ENCODE measurements around the gene ZNF670. TPM values are rescaled to one million over a fixed set of nuclear protein-coding genes. Genes with fewer than 3 reads are reported as not detected.

ZNF670 gene
- total RNA-seq, 6 donors from 2014 or later, result 0.67 to 4.7 (median 2.3) TPM

DNA sequence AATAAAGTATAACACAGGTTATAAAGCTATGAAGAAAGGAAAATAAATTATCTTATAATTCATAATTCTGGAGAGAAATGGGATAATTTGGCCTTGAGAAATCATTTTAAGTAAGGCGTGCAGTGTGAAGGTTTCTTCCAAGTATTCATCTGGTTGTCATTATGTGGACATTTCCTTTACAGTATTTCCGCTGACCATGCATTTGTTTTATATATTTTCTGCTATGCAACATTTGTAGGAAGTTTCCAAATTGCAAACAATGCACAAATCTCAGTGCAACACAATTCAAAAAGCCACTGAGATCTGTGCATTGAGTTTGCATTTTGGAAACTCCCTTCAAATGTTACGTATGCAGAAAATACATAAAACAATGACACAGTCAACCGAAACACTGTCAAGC lies 17.8 kb downstream of the ZNF670 start:
- 91 to 94% methylated on average over 4 of the region's 4 CpGs for WGBS, 2 donors
- Histone ChIP-seq H3K27ac (no peak overlapping the region), H3K27me3 (no peaks in the 10 kb centered on the region), H3K9me3 (peaks cover 10 to 19% (median 16%) of the 10 kb centered on the region in 4 donors), H3K4me3 (no peak overlapping the region), H3K4me1 (no peaks in the 10 kb centered on the region), H3K36me3 (no peaks in the 10 kb centered on the region)
- no peak for ATAC-seq (ENCODE audit: low FRiP score in 2 of 2)
- no peak for TF ChIP-seq POLR2AphosphoS5 (IDR thresholded peaks at IDR 0.05)
- TF ChIP-seq POLR2A (IDR thresholded peaks at IDR 0.05), result no peak
- TF ChIP-seq, protein P1, sequence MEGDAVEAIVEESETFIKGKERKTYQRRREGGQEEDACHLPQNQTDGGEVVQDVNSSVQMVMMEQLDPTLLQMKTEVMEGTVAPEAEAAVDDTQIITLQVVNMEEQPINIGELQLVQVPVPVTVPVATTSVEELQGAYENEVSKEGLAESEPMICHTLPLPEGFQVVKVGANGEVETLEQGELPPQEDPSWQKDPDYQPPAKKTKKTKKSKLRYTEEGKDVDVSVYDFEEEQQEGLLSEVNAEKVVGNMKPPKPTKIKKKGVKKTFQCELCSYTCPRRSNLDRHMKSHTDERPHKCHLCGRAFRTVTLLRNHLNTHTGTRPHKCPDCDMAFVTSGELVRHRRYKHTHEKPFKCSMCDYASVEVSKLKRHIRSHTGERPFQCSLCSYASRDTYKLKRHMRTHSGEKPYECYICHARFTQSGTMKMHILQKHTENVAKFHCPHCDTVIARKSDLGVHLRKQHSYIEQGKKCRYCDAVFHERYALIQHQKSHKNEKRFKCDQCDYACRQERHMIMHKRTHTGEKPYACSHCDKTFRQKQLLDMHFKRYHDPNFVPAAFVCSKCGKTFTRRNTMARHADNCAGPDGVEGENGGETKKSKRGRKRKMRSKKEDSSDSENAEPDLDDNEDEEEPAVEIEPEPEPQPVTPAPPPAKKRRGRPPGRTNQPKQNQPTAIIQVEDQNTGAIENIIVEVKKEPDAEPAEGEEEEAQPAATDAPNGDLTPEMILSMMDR (IDR thresholded peaks at IDR 0.05), result no peak
- no peak for TF ChIP-seq EP300 (IDR thresholded peaks at IDR 0.05)
- DNase-seq, result no peak

DNA sequence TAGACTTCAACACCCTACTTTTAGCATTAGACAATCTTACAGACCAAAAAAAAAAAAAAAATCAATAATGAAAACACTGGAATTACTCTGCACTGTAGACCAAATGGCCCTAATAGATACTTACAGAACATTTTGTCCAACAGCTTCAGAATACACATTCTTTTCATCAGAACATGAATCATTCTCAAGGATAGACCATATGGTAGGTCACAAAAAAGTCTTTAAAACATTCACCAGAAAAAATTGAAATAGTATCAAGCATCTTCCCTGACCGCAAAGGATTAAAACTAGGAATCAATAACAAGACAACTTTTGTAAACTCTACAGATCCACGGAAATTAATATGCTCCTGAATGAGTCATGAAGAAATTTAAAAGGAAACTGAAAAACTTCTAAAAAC lies 22.5 kb downstream of the ZNF670 start:
- DNase-seq (no peak), ATAC-seq (ENCODE audit: low FRiP score in 2 of 2) (no peak)
- H3K36me3 ChIP-seq, result no peaks in the 10 kb centered on the region
- peaks cover 19 to 52% (median 37%) of the 10 kb centered on the region in 4 donors for H3K9me3 ChIP-seq
- H3K27ac ChIP-seq, result no peak overlapping the region
- no peak overlapping the region for H3K4me3 ChIP-seq
- no peaks in the 10 kb centered on the region for H3K27me3 ChIP-seq
- H3K4me1 ChIP-seq, result no peaks in the 10 kb centered on the region
- 98% methylated on average over 2 of the region's 2 CpGs for WGBS, 2 donors
- TF ChIP-seq POLR2A (IDR thresholded peaks at IDR 0.05) (no peak), POLR2AphosphoS5 (IDR thresholded peaks at IDR 0.05) (no peak), EP300 (IDR thresholded peaks at IDR 0.05) (no peak)
- TF ChIP-seq, protein P1 (IDR thresholded peaks at IDR 0.05), result no peak

DNA sequence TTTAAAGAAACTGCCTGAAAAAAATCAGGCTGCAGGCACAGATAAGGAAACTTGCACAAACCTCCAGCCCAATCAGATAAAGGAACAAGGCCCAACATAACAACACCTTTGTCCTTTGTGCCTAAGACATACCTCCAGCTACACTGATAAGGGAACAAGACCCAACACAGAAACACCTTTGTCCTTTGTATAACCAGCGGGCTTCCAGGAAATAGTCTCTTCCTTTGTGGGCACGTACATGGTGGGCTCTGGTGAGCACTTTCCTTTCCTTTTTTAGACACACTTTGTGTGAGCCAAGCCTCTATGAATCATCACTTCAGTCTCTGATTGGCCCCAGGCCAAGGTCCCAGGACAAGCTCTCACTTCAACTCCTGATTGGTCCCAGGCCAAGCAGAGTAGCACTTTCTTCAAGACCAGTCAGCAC lies 23.6 kb downstream of the ZNF670 start:
- H3K27me3 ChIP-seq, result no peaks in the 10 kb centered on the region
- no peaks in the 10 kb centered on the region for H3K36me3 ChIP-seq
- DNase-seq (no peak), ATAC-seq (ENCODE audit: low FRiP score in 2 of 2) (no peak)
- TF ChIP-seq POLR2A (IDR thresholded peaks at IDR 0.05) (no peak), EP300 (IDR thresholded peaks at IDR 0.05) (no peak), POLR2AphosphoS5 (IDR thresholded peaks at IDR 0.05) (no peak)
- TF ChIP-seq, protein P1 (IDR thresholded peaks at IDR 0.05), result no peak
- H3K27ac ChIP-seq, result no peak overlapping the region
- WGBS, 2 donors, result 39 to 44% methylated on average over 2 of the region's 2 CpGs
- H3K4me3 ChIP-seq, result no peak overlapping the region
- H3K9me3 ChIP-seq, result peaks cover 27 to 56% (median 43%) of the 10 kb centered on the region in 4 donors
- no peaks in the 10 kb centered on the region for H3K4me1 ChIP-seq

DNA sequence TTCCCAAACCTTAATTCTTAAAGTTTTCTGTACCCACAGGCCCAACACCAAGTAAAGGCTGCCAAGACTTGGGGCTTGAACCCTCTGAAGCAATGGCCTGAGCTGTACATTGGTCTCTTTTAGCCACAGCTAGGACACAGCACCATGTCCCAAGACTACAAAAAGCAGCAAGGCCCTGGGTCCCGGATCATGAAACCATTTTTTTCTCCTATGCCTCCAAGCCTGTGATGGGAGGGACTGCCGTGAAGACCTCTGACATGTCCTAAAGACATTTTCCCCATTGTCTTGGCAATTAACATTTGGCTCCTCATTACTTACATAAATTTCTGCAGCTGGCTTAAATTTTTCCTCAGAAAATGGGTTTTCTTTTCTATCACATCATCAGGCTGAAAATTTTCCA lies 30.9 kb downstream of the ZNF670 start:
- no peak overlapping the region for H3K27ac ChIP-seq
- no peak for ATAC-seq (ENCODE audit: low FRiP score in 2 of 2)

DNA sequence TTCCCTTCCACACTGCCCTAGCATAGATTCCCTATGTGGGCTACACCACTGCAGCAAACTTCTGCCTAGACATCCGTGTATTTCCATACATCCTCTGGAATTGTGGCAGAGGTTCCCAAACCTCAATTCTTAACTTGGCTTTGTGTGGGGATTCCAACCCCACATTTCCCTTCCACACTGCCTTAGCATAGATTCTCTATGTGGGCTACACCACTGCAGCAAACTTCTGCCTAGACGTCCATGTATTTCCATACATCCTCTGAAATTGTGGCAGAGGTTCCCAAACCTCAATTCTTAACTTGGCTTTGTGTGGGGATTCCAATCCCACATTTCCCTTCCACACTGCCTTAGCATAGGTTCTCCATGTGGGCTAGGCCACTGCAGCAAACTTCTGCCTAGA lies 31.4 kb downstream of the ZNF670 start:
- ATAC-seq (ENCODE audit: low FRiP score in 2 of 2) (no peak), DNase-seq (no peak)
- WGBS, 2 donors, result 83 to 89% methylated on average over 2 of the region's 2 CpGs
- no peaks in the 10 kb centered on the region for H3K27me3 ChIP-seq
- no peaks in the 10 kb centered on the region for H3K4me1 ChIP-seq
- TF ChIP-seq EP300 (IDR thresholded peaks at IDR 0.05), result no peak
- no peak for TF ChIP-seq POLR2A (IDR thresholded peaks at IDR 0.05)
- TF ChIP-seq, protein P1 (IDR thresholded peaks at IDR 0.05), result no peak
- peaks cover 28 to 71% (median 53%) of the 10 kb centered on the region in 4 donors for H3K9me3 ChIP-seq
- H3K27ac ChIP-seq, result no peak overlapping the region
- H3K4me3 ChIP-seq, result no peak overlapping the region
- H3K36me3 ChIP-seq, result no peaks in the 10 kb centered on the region

More for the DNA sequence above, 30.9 kb downstream of the ZNF670 start:
- Histone ChIP-seq H3K36me3 (no peaks in the 10 kb centered on the region), H3K27me3 (no peaks in the 10 kb centered on the region), H3K4me1 (no peaks in the 10 kb centered on the region), H3K9me3 (peaks cover 32 to 70% (median 52%) of the 10 kb centered on the region in 4 donors), H3K4me3 (no peak overlapping the region)
- WGBS, 2 donors, result 95% methylated on average over 2 of the region's 2 CpGs
- DNase-seq, result no peak
- TF ChIP-seq, protein P1 (IDR thresholded peaks at IDR 0.05), result no peak
- TF ChIP-seq POLR2AphosphoS5 (IDR thresholded peaks at IDR 0.05) (no peak), EP300 (IDR thresholded peaks at IDR 0.05) (no peak), POLR2A (IDR thresholded peaks at IDR 0.05) (no peak)

Data from upper lobe of left lung (tissue), 6 donors.